Measurements from ENCODE around the gene TMEM134. TPM values are rescaled to one million over a fixed set of nuclear protein-coding genes. Genes with fewer than 3 reads are reported as not detected.
A peak's percentile ranks its signal among the peaks of the same experiment; 100 is the strongest.

Gene TMEM134
- total and polyA plus RNA-seq, 7 donors: 54.6 to 137 (median 96.1) TPM

- WGBS, 2 donors: 72 to 83% methylated on average over 26 of the region's 26 CpGs
- Histone ChIP-seq H3K36me3 (peaks cover 17 to 87% (median 47%) of the 10 kb centered on the region in 4 donors), H3K9me3 (no peaks in the 10 kb centered on the region), H3K27me3 (no peaks in the 10 kb centered on the region), H3K4me1 (peaks cover 0 to 26% (median 13%) of the 10 kb centered on the region in 4 donors), H3K4me3 (no peak overlapping the region), H3K27ac (peak overlapping the region in 1 of 4 donors; percentile 49)
- intact Hi-C loops (cut with DNase I): no loop called here
- DNase-seq: no peak
- TF ChIP-seq POLR2A (IDR thresholded peaks at IDR 0.05) (no peak), EP300 (IDR thresholded peaks at IDR 0.05) (no peak), CTCF (IDR thresholded peaks at IDR 0.05) (no peak), POLR2AphosphoS5 (IDR thresholded peaks at IDR 0.05) (no peak)
These were observed 33.9 kb downstream of the TMEM134 start for GRCh38 chr11:67435031-67435726.

- H3K36me3 ChIP-seq: peaks cover 17 to 87% (median 45%) of the 10 kb centered on the region in 4 donors
These were observed 34.6 kb downstream of the TMEM134 start for GRCh38 chr11:67434395-67434881.

GRCh38 chr11:67433536-67434394, 35.3 kb downstream of the TMEM134 start:
- no peaks in the 10 kb centered on the region for H3K27me3 ChIP-seq
- peaks cover 17 to 86% (median 45%) of the 10 kb centered on the region in 4 donors for H3K36me3 ChIP-seq
- 87 to 88% methylated on average over 22 of the region's 22 CpGs for WGBS, 2 donors
- intact Hi-C loops (cut with DNase I): no loop called here
- no peak overlapping the region for H3K27ac ChIP-seq
- TF ChIP-seq POLR2AphosphoS5 (IDR thresholded peaks at IDR 0.05): no peak
- TF ChIP-seq CTCF (IDR thresholded peaks at IDR 0.05): no peak
- TF ChIP-seq EP300 (IDR thresholded peaks at IDR 0.05): no peak
- TF ChIP-seq POLR2A (IDR thresholded peaks at IDR 0.05): no peak
- no peak overlapping the region for H3K4me3 ChIP-seq
- DNase-seq: no peak
- H3K9me3 ChIP-seq: no peaks in the 10 kb centered on the region
- H3K4me1 ChIP-seq: peaks cover 0 to 31% (median 21%) of the 10 kb centered on the region in 4 donors

More at GRCh38 chr11:67434395-67434881, 34.6 kb downstream of the TMEM134 start:
- no peak overlapping the region for H3K4me3 ChIP-seq
- H3K27ac ChIP-seq: no peak overlapping the region
- TF ChIP-seq CTCF (IDR thresholded peaks at IDR 0.05) (no peak), EP300 (IDR thresholded peaks at IDR 0.05) (no peak)
- no peak for DNase-seq
- 78 to 84% methylated on average over 23 of the region's 23 CpGs for WGBS, 2 donors
- peaks cover 0 to 25% (median 15%) of the 10 kb centered on the region in 4 donors for H3K4me1 ChIP-seq
- intact Hi-C loops (cut with DNase I): no loop called here
- no peaks in the 10 kb centered on the region for H3K9me3 ChIP-seq
- no peaks in the 10 kb centered on the region for H3K27me3 ChIP-seq

- Histone ChIP-seq H3K27ac (no peak overlapping the region), H3K36me3 (peaks cover 17 to 76% (median 43%) of the 10 kb centered on the region in 4 donors), H3K4me1 (peaks cover 0 to 34% (median 22%) of the 10 kb centered on the region in 4 donors), H3K9me3 (no peaks in the 10 kb centered on the region), H3K4me3 (no peak overlapping the region), H3K27me3 (no peaks in the 10 kb centered on the region)
- no peak for DNase-seq
- TF ChIP-seq CTCF (IDR thresholded peaks at IDR 0.05) (no peak), POLR2A (IDR thresholded peaks at IDR 0.05) (no peak), EP300 (IDR thresholded peaks at IDR 0.05) (no peak), POLR2AphosphoS5 (IDR thresholded peaks at IDR 0.05) (no peak)
- 89 to 91% methylated on average over 22 of the region's 22 CpGs for whole genome bisulfite sequencing, 2 donors
- intact Hi-C loops (cut with DNase I): no loop called here
These were observed 36.2 kb downstream of the TMEM134 start for GRCh38 chr11:67432655-67433349.

All from sigmoid colon (tissue), 7 donors.